Stimulated activated effector memory CD8-positive, alpha-beta T cell treated with anti-CD3 and anti-CD28 coated beads, Interleukin-12 subunit alpha, Interleukin-12 subunit beta, amount 100 ng/mL, for 72 hours (primary cell): Measurements from ENCODE around the gene DEPP1.

Experiments used
- ATAC-seq: fragments of 150-1000 bp; cut with Tn5 transposase; 2 replicates; pipeline ENCODE4 v1.10.0; 2021
- DNase-seq, 2 donors: peaks; one replicate each; pipeline ENCODE4 v3.0.0; 2021 to 2022; ENCODE audit warnings: low spot score in 2 of 2
- H3K27ac Mint-ChIP-seq: one replicate; pipeline ENCODE4 v1.8.0; 2022; ENCODE audit warnings: mild to moderate bottlenecking, mixed read lengths
- H3K36me3 Mint-ChIP-seq: one replicate; pipeline ENCODE4 v1.8.0; 2022; ENCODE audit warnings: mild to moderate bottlenecking, mixed read lengths
- H3K4me1 Mint-ChIP-seq: one replicate; pipeline ENCODE4 v1.8.0; 2022; ENCODE audit warnings: mixed read lengths
- H3K4me3 Mint-ChIP-seq: one replicate; pipeline ENCODE4 v1.8.0; 2022; ENCODE audit warnings: mild to moderate bottlenecking, mixed read lengths
- H3K9me3 Mint-ChIP-seq: one replicate; pipeline ENCODE4 v1.8.0; 2022; ENCODE audit warnings: mixed read lengths

The DEPP1 gene

GRCh38 chr10:44946205-44946604 is 32.4 kb downstream of the DEPP1 start:
- H3K36me3 Mint-ChIP-seq = no peaks in the 10 kb centered on the region
- no peak overlapping the region for H3K4me3 Mint-ChIP-seq
- H3K9me3 Mint-ChIP-seq = peaks cover 16% of the 10 kb centered on the region
- DNase-seq = no peak
- ATAC-seq = peak; percentile 76
- H3K4me1 Mint-ChIP-seq = peaks cover 14% of the 10 kb centered on the region
- no peak overlapping the region for H3K27ac Mint-ChIP-seq

DNA sequence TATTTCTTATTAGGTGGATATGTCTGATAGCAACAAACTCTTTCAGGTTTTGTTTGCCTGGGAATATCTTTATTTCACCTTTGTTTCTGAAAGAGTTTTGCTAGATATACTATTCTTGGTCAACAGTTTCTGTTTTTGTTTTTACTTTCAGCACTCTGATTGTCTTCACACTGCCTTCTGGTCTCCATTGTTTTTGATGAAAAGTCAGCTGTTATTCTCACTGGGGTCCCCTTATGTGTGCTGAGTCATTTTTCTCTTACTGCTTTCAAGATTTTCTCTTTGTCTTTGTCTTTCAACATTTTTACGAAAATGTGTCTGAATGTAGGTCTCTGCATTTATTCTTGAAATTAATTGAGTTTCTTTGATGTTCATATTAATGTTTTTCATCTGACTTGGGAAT is 34.3 kb downstream of the DEPP1 start:
- Mint-ChIP-seq H3K27ac (no peak overlapping the region), H3K4me1 (peaks cover 7% of the 10 kb centered on the region)

GRCh38 chr10:44939691-44940401 is 38.8 kb downstream of the DEPP1 start:
- ATAC-seq = no peak
- Mint-ChIP-seq H3K4me3 (no peak overlapping the region), H3K4me1 (peaks cover 5% of the 10 kb centered on the region), H3K27ac (no peak overlapping the region), H3K36me3 (no peaks in the 10 kb centered on the region), H3K9me3 (peaks cover 13% of the 10 kb centered on the region)
- DNase-seq = no peak

More for the DNA sequence above, 34.3 kb downstream of the DEPP1 start:
- no peaks in the 10 kb centered on the region for H3K36me3 Mint-ChIP-seq
- DNase-seq (no peak), ATAC-seq (no peak)
- no peak overlapping the region for H3K4me3 Mint-ChIP-seq
- H3K9me3 Mint-ChIP-seq = peaks cover 16% of the 10 kb centered on the region

- Mint-ChIP-seq H3K9me3 (peaks cover 4% of the 10 kb centered on the region), H3K4me1 (peaks cover 5% of the 10 kb centered on the region), H3K36me3 (no peaks in the 10 kb centered on the region), H3K27ac (no peak overlapping the region), H3K4me3 (no peak overlapping the region)
- DNase-seq (no peak), ATAC-seq (no peak)
Measured at GRCh38 chr10:44938956-44939355, 39.7 kb downstream of the DEPP1 start.

- H3K4me3 Mint-ChIP-seq = no peak overlapping the region
- no peaks in the 10 kb centered on the region for H3K9me3 Mint-ChIP-seq
- DNase-seq (no peak), ATAC-seq (no peak)
- no peaks in the 10 kb centered on the region for H3K36me3 Mint-ChIP-seq
- peaks cover 5% of the 10 kb centered on the region for H3K4me1 Mint-ChIP-seq
- no peak overlapping the region for H3K27ac Mint-ChIP-seq
Measured at GRCh38 chr10:44937196-44938005, 41.2 kb downstream of the DEPP1 start.

GRCh38 chr10:44936314-44936975 is 42.2 kb downstream of the DEPP1 start:
- no peaks in the 10 kb centered on the region for H3K9me3 Mint-ChIP-seq
- ATAC-seq (no peak), DNase-seq (no peak)
- H3K4me1 Mint-ChIP-seq = peaks cover 5% of the 10 kb centered on the region
- peak overlapping the region; percentile 5 for H3K27ac Mint-ChIP-seq
- no peaks in the 10 kb centered on the region for H3K36me3 Mint-ChIP-seq
- H3K4me3 Mint-ChIP-seq = no peak overlapping the region

DNA sequence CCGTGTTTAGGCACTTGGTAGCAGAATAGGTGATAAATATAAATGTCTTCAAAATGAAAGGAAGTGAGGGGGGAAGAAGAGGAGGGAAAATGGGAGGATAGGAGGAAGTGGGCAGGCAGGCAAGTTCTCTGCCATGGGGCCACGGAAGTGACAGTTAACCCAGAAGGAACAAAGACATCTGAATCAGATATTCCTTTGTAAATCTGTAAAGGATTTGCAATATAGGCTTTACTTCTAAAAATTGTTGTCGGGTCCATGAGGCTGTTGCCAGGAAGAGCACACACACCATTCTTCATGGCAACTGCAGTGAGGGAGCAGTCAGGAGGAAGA is 42.7 kb downstream of the DEPP1 start:
- DNase-seq (no peak), ATAC-seq (no peak)
- Mint-ChIP-seq H3K27ac (peak overlapping the region; percentile 5), H3K9me3 (no peaks in the 10 kb centered on the region), H3K4me1 (peaks cover 5% of the 10 kb centered on the region), H3K36me3 (no peaks in the 10 kb centered on the region), H3K4me3 (no peak overlapping the region)

DNA sequence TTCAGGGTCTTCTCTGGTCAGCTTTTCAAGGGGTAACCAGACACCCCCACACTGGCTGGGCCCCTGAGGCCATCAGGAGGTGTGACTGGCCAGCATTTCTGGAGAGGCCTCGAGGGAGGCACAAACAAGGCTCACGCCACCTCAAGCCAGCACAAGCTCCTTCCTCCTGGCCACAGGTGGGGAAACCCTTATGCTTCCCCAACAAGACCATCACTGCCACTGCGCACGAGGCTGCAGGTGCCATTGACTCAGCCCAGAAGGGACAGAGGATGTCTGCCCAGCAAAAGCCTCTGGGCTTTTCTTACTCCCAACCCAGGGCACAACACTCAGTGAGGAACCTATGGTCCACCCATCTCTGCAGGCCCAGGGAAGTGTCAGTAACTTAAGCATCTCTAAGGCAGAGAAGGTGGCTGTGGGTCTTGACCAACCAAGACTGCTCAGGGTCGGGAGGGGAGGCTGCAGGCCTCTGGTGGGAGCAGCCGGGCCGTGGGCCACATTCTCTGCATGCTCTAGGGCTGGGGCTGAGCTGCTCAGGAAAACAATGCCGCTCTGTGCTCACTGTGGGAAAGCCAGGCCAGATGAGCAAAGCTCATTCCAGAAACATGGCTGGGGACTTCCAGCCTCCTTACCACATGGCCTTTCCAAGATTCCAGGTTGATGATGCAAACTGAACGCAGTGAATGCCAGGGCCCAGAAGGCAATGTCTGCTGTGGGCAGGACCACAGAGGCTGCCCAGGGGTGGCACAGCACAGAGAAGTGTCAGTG is 43.2 kb downstream of the DEPP1 start:
- DNase-seq (no peak), ATAC-seq (no peak)
- no peaks in the 10 kb centered on the region for H3K36me3 Mint-ChIP-seq
- H3K27ac Mint-ChIP-seq = peak overlapping the region; percentile 5
- H3K4me3 Mint-ChIP-seq = no peak overlapping the region
- H3K4me1 Mint-ChIP-seq = peaks cover 5% of the 10 kb centered on the region
- H3K9me3 Mint-ChIP-seq = no peaks in the 10 kb centered on the region

GRCh38 chr10:44934416-44935200 is 44.0 kb downstream of the DEPP1 start:
- H3K4me1 Mint-ChIP-seq = peaks cover 5% of the 10 kb centered on the region
- no peak overlapping the region for H3K4me3 Mint-ChIP-seq
- DNase-seq (no peak), ATAC-seq (no peak)
- no peaks in the 10 kb centered on the region for H3K9me3 Mint-ChIP-seq
- no peaks in the 10 kb centered on the region for H3K36me3 Mint-ChIP-seq
- H3K27ac Mint-ChIP-seq = no peak overlapping the region

DNA sequence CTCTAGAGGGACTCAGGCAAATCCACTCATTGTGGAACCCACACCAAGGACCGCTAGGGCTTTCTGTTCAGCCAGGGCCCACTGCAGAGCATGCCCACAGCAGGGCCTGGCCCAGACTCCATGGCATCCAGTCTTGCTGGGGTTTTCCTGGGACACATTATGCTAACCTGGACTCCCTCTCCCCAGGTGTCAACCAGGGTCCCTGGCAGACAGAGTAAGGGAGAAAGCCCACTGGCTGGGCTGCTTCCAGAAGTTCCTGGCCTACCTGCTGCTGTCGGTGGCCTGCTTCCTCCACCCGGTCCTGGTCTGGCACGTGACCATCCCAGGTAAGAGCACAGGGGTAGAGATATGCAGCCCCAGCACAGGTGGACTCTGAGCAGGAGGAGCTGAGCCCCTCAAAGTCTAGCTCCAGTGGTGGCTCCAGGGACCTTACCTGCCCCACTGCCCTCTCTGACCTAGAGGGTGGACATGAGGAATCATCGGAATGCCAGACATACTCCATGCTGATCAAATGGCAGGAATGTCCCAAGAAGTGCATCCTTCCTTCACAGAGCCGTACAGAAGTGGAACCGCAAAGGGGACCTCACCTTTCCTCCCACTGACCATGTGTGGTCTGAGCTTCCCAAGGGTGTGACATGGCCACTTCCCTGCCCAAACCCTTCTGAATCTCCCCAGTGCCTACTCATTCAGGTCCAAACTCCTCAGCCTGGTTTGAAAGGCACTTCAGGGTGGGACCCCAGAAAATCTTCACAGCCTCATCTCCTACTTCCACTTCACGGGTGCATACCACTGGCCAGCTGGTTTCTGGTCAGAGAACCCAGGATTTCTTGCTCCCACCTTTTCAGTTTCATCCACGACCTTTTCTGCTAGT is 44.9 kb downstream of the DEPP1 start:
- no peak for ATAC-seq
- no peak overlapping the region for H3K4me3 Mint-ChIP-seq
- H3K9me3 Mint-ChIP-seq = no peaks in the 10 kb centered on the region
- no peaks in the 10 kb centered on the region for H3K36me3 Mint-ChIP-seq
- H3K4me1 Mint-ChIP-seq = peaks cover 5% of the 10 kb centered on the region
- no peak for DNase-seq
- H3K27ac Mint-ChIP-seq = no peak overlapping the region

DNA sequence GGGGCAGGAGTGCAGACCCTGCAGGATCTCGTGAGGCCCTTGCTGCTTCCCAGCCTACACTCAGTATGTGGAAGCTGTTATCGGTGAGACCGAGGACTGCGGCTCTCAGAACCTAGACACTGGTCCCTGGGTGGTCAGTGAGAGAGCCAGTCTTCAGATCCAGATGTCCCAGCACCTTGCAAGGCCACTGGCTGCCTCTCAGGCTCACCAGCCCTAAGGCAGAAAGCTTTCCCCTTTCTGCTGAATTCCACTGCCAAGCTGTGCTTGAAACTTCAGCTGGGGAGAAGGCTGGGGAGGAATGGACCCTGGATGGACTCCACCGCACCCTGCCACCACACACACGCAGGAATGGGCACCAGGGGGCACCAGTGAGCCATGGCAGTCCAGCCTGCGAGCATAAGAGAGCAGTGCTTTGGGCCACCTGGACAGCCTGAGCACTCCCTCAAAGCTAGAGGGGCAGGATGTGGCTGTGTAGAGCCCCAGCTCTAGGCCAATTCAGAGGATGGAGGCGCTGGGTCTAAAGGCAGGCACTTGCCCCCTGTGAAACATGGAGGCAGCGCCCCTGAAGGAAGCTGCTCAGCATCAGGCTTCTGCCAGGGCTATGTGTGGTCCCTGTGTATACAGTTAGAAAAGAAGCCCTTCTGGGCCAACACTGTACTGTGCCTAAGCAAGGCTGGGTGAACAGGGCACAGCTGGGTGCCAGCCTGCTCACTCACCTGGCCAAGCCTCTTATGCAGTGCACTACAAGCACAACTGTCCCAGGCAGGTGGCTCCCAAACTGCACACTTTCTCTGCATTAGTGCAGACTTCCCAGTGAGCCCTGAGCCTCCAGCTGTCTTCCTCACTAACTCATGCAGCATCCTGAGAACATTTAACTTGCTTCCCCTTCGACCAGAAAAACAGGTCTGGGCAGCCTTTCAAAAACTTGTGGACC is 45.8 kb downstream of the DEPP1 start:
- Mint-ChIP-seq H3K36me3 (no peaks in the 10 kb centered on the region), H3K4me3 (no peak overlapping the region), H3K4me1 (peaks cover 5% of the 10 kb centered on the region), H3K27ac (no peak overlapping the region), H3K9me3 (no peaks in the 10 kb centered on the region)
- DNase-seq (peak; percentile 89 to 94), ATAC-seq (peak; percentile 93)

DNA sequence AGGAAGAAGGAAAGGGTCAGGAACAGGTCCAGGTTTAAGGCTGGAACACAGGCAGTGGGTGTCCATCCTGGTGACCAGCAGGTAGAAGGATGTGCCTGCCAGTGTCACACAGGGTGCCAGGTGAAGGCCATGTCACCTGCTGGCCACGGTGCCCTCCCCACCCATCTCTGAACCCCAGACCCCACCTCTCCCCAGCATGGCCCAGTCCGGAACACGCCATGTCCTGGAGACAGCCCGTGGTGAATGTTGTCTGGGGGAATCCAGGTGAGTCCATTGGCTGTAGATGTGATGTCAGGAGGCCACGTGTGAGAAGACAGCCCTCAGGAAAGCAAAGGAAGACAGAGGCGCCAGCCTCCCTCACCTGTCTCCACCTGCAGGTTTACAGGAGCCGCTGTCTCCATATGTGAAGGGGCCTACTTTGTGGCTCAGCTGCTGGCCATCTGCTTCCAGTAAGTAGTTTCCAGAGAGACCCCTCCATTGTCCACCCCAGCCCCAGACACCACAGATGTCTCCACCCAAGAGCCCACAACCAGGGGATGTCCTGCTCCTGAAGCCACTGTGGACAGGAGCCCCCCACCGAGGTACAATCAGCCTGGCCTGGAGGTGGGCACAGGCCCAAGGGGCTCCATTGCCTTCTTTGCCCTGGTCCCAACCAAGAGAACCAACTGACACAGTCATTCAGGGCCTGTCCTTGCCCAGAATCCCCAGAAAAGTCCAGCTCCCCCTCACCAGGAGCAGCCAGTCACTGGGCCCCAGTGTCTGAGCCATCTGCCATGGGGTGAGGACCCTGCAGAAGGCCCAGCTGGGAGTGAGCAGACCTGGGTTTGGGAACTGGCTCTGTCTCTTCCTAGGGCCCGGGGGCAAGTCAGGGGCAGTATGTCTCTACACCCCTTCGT is 46.7 kb downstream of the DEPP1 start:
- ATAC-seq (no peak), DNase-seq (no peak)
- no peaks in the 10 kb centered on the region for H3K9me3 Mint-ChIP-seq
- peaks cover 5% of the 10 kb centered on the region for H3K4me1 Mint-ChIP-seq
- H3K4me3 Mint-ChIP-seq = no peak overlapping the region
- no peaks in the 10 kb centered on the region for H3K36me3 Mint-ChIP-seq
- H3K27ac Mint-ChIP-seq = no peak overlapping the region
